Kidney (tissue), 14 donors: ENCODE measurements around the gene TCEA3. TPM values are rescaled to one million over a fixed set of nuclear protein-coding genes. Genes with fewer than 3 reads are reported as not detected.

ENCODE experiments used
- DNase-seq, 5 donors: peaks; one replicate each; pipeline ENCODE4 v3.0.0-alpha.2; 2013 to 2020
- FAIRE-seq: peaks from 2 replicates; lab custom pipeline; 2012; peaks lifted over from hg19 to GRCh38; lab: Jason Lieb, UNC
- H3K27ac ChIP-seq, 2 donors: one replicate each; pipeline ENCODE4 v1.7.0; 2013; ENCODE audit warnings: low read depth in 2 of 2, low read length in 2 of 2, inconsistent platforms in 1 of 2
- H3K27me3 ChIP-seq: one replicate; pipeline ENCODE4 v1.7.1; 2013; ENCODE audit warnings: low read length, inconsistent platforms; ENCODE audit not compliant: control insufficient read depth, insufficient read depth
- H3K36me3 ChIP-seq, 3 donors: one replicate each; pipeline versions ENCODE4 v1.7.0 to v1.7.1; 2013; ENCODE audit warnings: low read length in 3 of 3, control low read depth in 1 of 3, inconsistent platforms in 1 of 3; ENCODE audit not compliant: insufficient read depth in 3 of 3, control insufficient read depth in 2 of 3
- H3K4me1 ChIP-seq, 3 donors: one replicate each; pipeline versions ENCODE4 v1.7.0 to v1.7.1; 2013; ENCODE audit warnings: low read length in 3 of 3, inconsistent platforms in 1 of 3, low read depth in 1 of 3; ENCODE audit not compliant: control insufficient read depth in 2 of 3, insufficient read depth in 2 of 3
- H3K4me3 ChIP-seq, 3 donors: one replicate each; pipeline versions ENCODE4 v1.7.0 to v1.8.1; 2013; ENCODE audit warnings: low read length in 3 of 3, control low read depth in 1 of 3, inconsistent platforms in 1 of 3
- H3K9ac ChIP-seq, 3 donors: one replicate each; pipeline versions ENCODE4 v1.7.0 to v1.7.1; 2013; ENCODE audit warnings: low read length in 3 of 3, control low read depth in 1 of 3, inconsistent platforms in 1 of 3
- H3K9me3 ChIP-seq, 3 donors: one replicate each; pipeline versions ENCODE4 v1.7.0 to v1.7.1; 2013; ENCODE audit warnings: low read length in 3 of 3, control low read depth in 1 of 3, inconsistent platforms in 1 of 3; ENCODE audit not compliant: control insufficient read depth in 2 of 3, insufficient read depth in 1 of 3
- CTCF ChIP-seq: IDR thresholded peaks from 3 replicates; pipeline ENCODE4 v1.5.1; 2012; ENCODE audit warnings: mild to moderate bottlenecking, moderate library complexity, borderline replicate concordance; ENCODE audit not compliant: insufficient read depth; ENCODE audit errors: extremely low read depth
- intact Hi-C: fragments of 100-400 bp; cut with DNase I; formaldehyde crosslinking; loops from one replicate; pipeline ENCODE4 v1.11.1; 2022
- polyA plus RNA-seq: library from polyadenylated mRNA; stranded (reverse); fragments of 350-450 nt; fragmentation: Illumina TruSeq; extraction: RNeasy Lipid Tissue Mini Kit (QIAGEN cat#74804); gene quantifications from one replicate; pipeline ENCODE4 v1.2.3, GENCODE V29; 2014; ENCODE audit warnings: low read depth, low replicate concordance; ENCODE audit not compliant: insufficient read depth
- total RNA-seq: library from RNA; stranded (reverse); fragmentation: NEBNext Ultra II Directional; extraction: Animal tissue kit (Norgen Biotek cat#: 25700); gene quantifications from one replicate; pipeline ENCODE4 v1.2.1, GENCODE V29; 2021
- donor health status: control.
- donor health status: control.
- donor health status: control.
- donor health status: control.
- donor health status: control.
- donor health status: DM: yes; HTN: yes; CAD: no.
- donor health status: Normal renal cell carcinoma (clear cell type).

Gene TCEA3
- total and polyA plus RNA-seq, 2 donors from 2014 or later = 46.3 to 93.2 TPM

- no peaks in the 10 kb centered on the region for H3K9me3 ChIP-seq
- no peak for FAIRE-seq
- peak overlapping the region in 1 of 2 donors; percentile 6 for H3K27ac ChIP-seq
- peaks cover 0 to 13% (median 0%) of the 10 kb centered on the region in 3 donors for H3K36me3 ChIP-seq
- H3K9ac ChIP-seq = no peak overlapping the region
- no peaks in the 10 kb centered on the region for H3K27me3 ChIP-seq
- no peak for DNase-seq
- TF ChIP-seq CTCF = no peak
- H3K4me3 ChIP-seq = no peak overlapping the region
- intact Hi-C loops = no loop called here
- peaks cover 5 to 30% (median 24%) of the 10 kb centered on the region in 3 donors for H3K4me1 ChIP-seq
These were observed 3.8 kb downstream of the TCEA3 start for GRCh38 chr1:23420778-23421177.

- Histone ChIP-seq H3K36me3 (peaks cover 0 to 19% (median 0%) of the 10 kb centered on the region in 3 donors), H3K4me3 (no peak overlapping the region), H3K9ac (no peak overlapping the region), H3K4me1 (peaks cover 5 to 26% (median 22%) of the 10 kb centered on the region in 3 donors), H3K27ac (no peak overlapping the region), H3K27me3 (no peaks in the 10 kb centered on the region), H3K9me3 (no peaks in the 10 kb centered on the region)
- FAIRE-seq (no peak), DNase-seq (peak in 1 of 5 donors; percentile 22)
- no peak for TF ChIP-seq CTCF
- intact Hi-C loops = no loop called here
These were observed 5.4 kb downstream of the TCEA3 start for GRCh38 chr1:23419180-23419579.

GRCh38 chr1:23417570-23417969 is 7.0 kb downstream of the TCEA3 start:
- FAIRE-seq (no peak), DNase-seq (peak in 1 of 5 donors; percentile 28)
- peaks cover 5 to 19% (median 13%) of the 10 kb centered on the region in 3 donors for H3K4me1 ChIP-seq
- H3K27ac ChIP-seq = no peak overlapping the region
- intact Hi-C loops = no loop called here
- H3K9ac ChIP-seq = no peak overlapping the region
- TF ChIP-seq CTCF = no peak
- H3K9me3 ChIP-seq = no peaks in the 10 kb centered on the region
- H3K4me3 ChIP-seq = no peak overlapping the region
- H3K27me3 ChIP-seq = no peaks in the 10 kb centered on the region
- H3K36me3 ChIP-seq = peaks cover 0 to 19% (median 0%) of the 10 kb centered on the region in 3 donors

GRCh38 chr1:23416964-23417363 is 7.6 kb downstream of the TCEA3 start:
- H3K4me3 ChIP-seq = no peak overlapping the region
- peaks cover 3 to 15% (median 7%) of the 10 kb centered on the region in 3 donors for H3K4me1 ChIP-seq
- H3K27me3 ChIP-seq = no peaks in the 10 kb centered on the region
- no peaks in the 10 kb centered on the region for H3K9me3 ChIP-seq
- H3K36me3 ChIP-seq = peaks cover 0 to 19% (median 0%) of the 10 kb centered on the region in 3 donors
- TF ChIP-seq CTCF = no peak
- FAIRE-seq (no peak), DNase-seq (no peak)
- no peak overlapping the region for H3K9ac ChIP-seq
- intact Hi-C loops = no loop called here
- H3K27ac ChIP-seq = no peak overlapping the region
